Measurements from ENCODE around the gene RGS19.

- TF ChIP-seq CTCF (IDR thresholded peaks at IDR 0.05) (no peak), POLR2A (IDR thresholded peaks at IDR 0.05) (no peak)
Observed at GRCh38 chr20:64063389-64064144, 15.8 kb downstream of the RGS19 start.

Data from esophagus squamous epithelium (tissue), 4 donors.